ENCODE measurements around the gene MMP28.

MMP28 gene

GRCh38 chr17:35788477-35789368 is 6.7 kb downstream of the MMP28 start:
- DNase-seq = no peak
- no peak for TF ChIP-seq GATA1 (IDR thresholded peaks at IDR 0.05; ENCODE audit: low read depth, low read length)
- no peak for TF ChIP-seq POLR2A (IDR thresholded peaks at IDR 0.05; ENCODE audit: low read length)

- TF ChIP-seq POLR2A (IDR thresholded peaks at IDR 0.05; ENCODE audit: low read length) (no peak), GATA1 (IDR thresholded peaks at IDR 0.05; ENCODE audit: low read depth, low read length) (no peak)
- DNase-seq = no peak
Observed at GRCh38 chr17:35786941-35787432, 8.5 kb downstream of the MMP28 start.

GRCh38 chr17:35784895-35785294 is 10.5 kb downstream of the MMP28 start:
- no peak for DNase-seq

GRCh38 chr17:35780950-35781349 is 14.5 kb downstream of the MMP28 start:
- DNase-seq = no peak
- no peak for TF ChIP-seq POLR2A (IDR thresholded peaks at IDR 0.05; ENCODE audit: low read length)
- TF ChIP-seq GATA1 (IDR thresholded peaks at IDR 0.05; ENCODE audit: low read depth, low read length) = no peak

More at GRCh38 chr17:35784895-35785294, 10.5 kb downstream of the MMP28 start:
- TF ChIP-seq POLR2A (IDR thresholded peaks at IDR 0.05; ENCODE audit: low read length) = no peak
- TF ChIP-seq GATA1 (IDR thresholded peaks at IDR 0.05; ENCODE audit: low read depth, low read length) = no peak

GRCh38 chr17:35778641-35779196 is 16.7 kb downstream of the MMP28 start:
- TF ChIP-seq GATA1 (IDR thresholded peaks at IDR 0.05; ENCODE audit: low read depth, low read length) = no peak
- no peak for TF ChIP-seq POLR2A (IDR thresholded peaks at IDR 0.05; ENCODE audit: low read length)
- DNase-seq = no peak

GRCh38 chr17:35775583-35775982 is 19.9 kb downstream of the MMP28 start:
- TF ChIP-seq GATA1 (IDR thresholded peaks at IDR 0.05; ENCODE audit: low read depth, low read length) = no peak
- no peak for TF ChIP-seq POLR2A (IDR thresholded peaks at IDR 0.05; ENCODE audit: low read length)
- DNase-seq = no peak

GRCh38 chr17:35775039-35775438 is 20.4 kb downstream of the MMP28 start:
- no peak for DNase-seq
- TF ChIP-seq GATA1 (IDR thresholded peaks at IDR 0.05; ENCODE audit: low read depth, low read length) = no peak
- no peak for TF ChIP-seq POLR2A (IDR thresholded peaks at IDR 0.05; ENCODE audit: low read length)

GRCh38 chr17:35774499-35774898 is 20.9 kb downstream of the MMP28 start:
- no peak for DNase-seq
- TF ChIP-seq GATA1 (IDR thresholded peaks at IDR 0.05; ENCODE audit: low read depth, low read length) (no peak), POLR2A (IDR thresholded peaks at IDR 0.05; ENCODE audit: low read length) (no peak)

GRCh38 chr17:35773679-35774425 is 21.6 kb downstream of the MMP28 start:
- no peak for TF ChIP-seq GATA1 (IDR thresholded peaks at IDR 0.05; ENCODE audit: low read depth, low read length)
- no peak for TF ChIP-seq POLR2A (IDR thresholded peaks at IDR 0.05; ENCODE audit: low read length)
- DNase-seq = no peak

- DNase-seq = no peak
- TF ChIP-seq GATA1 (IDR thresholded peaks at IDR 0.05; ENCODE audit: low read depth, low read length) (no peak), POLR2A (IDR thresholded peaks at IDR 0.05; ENCODE audit: low read length) (no peak)
Observed at GRCh38 chr17:35773129-35773528, 22.3 kb downstream of the MMP28 start.

GRCh38 chr17:35769895-35770486 is 25.4 kb downstream of the MMP28 start:
- no peak for TF ChIP-seq GATA1 (IDR thresholded peaks at IDR 0.05; ENCODE audit: low read depth, low read length)
- no peak for TF ChIP-seq POLR2A (IDR thresholded peaks at IDR 0.05; ENCODE audit: low read length)
- DNase-seq = no peak

- DNase-seq = no peak
- TF ChIP-seq POLR2A (IDR thresholded peaks at IDR 0.05; ENCODE audit: low read length) (no peak), GATA1 (IDR thresholded peaks at IDR 0.05; ENCODE audit: low read depth, low read length) (no peak)
Observed at GRCh38 chr17:35768797-35769196, 26.6 kb downstream of the MMP28 start.

- peak in 1 of 2 experiments; percentile 30 for DNase-seq
- TF ChIP-seq GATA1 (IDR thresholded peaks at IDR 0.05; ENCODE audit: low read depth, low read length) = no peak
- TF ChIP-seq POLR2A (IDR thresholded peaks at IDR 0.05; ENCODE audit: low read length) = no peak
Observed at GRCh38 chr17:35766903-35767510, 28.4 kb downstream of the MMP28 start.
